Measurements from ENCODE around the gene PLCB2. TPM values are rescaled to one million over a fixed set of nuclear protein-coding genes. Genes with fewer than 3 reads are reported as not detected.

PLCB2 gene
- total RNA-seq, 1 experiment from 2014 or later = 7.4 TPM

DNA sequence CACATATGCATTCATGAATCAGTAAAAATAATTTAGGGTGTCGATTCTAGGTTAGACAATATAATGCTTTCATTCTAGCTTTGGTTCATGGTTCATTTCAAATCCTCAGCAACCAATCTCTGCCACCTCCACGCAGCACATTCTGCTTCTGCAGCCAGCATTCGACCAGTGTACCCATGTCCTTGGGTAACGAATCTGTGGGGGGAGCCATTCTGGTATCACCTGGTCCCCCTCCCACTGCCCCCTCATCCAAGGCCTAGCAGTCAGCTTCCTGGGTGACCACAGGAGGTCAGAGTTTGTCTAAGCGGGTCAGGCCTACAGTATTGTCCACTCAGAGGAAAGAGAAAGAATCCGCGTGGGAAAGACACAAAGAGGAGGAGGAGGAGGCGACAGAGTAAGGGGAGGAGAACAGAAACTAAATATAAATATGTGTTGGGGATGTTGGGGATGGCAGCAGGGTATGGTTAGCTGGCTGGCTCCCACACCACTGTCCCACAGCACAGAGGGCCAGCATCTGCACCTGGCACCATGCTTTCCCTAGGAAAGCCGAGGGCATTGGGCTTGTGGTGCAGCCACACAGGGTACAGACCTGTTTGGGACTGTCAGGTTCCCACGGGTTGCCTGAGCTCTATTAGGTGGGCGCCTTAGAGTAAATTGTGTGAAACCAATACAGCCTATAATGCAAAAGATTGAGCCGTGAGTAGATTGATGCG lies 56.8 kb downstream of the PLCB2 start:
- Histone ChIP-seq H3K79me1 (ENCODE audit: insufficient read depth, low read depth, low read length, poor library complexity, severe bottlenecking) (no peaks in the 10 kb centered on the region), H3K79me2 (ENCODE audit: insufficient read depth, low read length) (no peaks in the 10 kb centered on the region), H2BK12ac (ENCODE audit: insufficient read length, low read depth, low read length) (no peak overlapping the region), H2AK5ac (ENCODE audit: insufficient read length, low read length) (no peak overlapping the region), H3K23me2 (ENCODE audit: insufficient read length, low read depth, low read length, poor library complexity, severe bottlenecking) (peaks cover 9% of the 10 kb centered on the region), H3K9ac (ENCODE audit: extremely low read depth, insufficient read length, low read length) (no peak overlapping the region), H2BK20ac (ENCODE audit: low read depth, low read length, poor library complexity, severe bottlenecking) (no peak overlapping the region), H3K27me3 (ENCODE audit: insufficient read depth, low read length) (peaks cover 16% of the 10 kb centered on the region; the same call in 1 of the 2 replicates), H3K23ac (ENCODE audit: insufficient read length, low read depth, low read length) (no peak overlapping the region), H3K4me1 (ENCODE audit: insufficient read depth, low read length) (no peaks in the 10 kb centered on the region), H3K14ac (ENCODE audit: insufficient read depth, low read length) (no peak overlapping the region), H4K5ac (ENCODE audit: insufficient read length, low read depth, low read length) (no peak overlapping the region), H4K8ac (replicated peaks; ENCODE audit: insufficient read length, low read depth, low read length) (no peak overlapping the region), H3K56ac (ENCODE audit: insufficient read length, low read depth, low read length) (no peak overlapping the region), H2AFZ (ENCODE audit: low read length) (no peak overlapping the region), H4K91ac (ENCODE audit: insufficient read length, low read depth, low read length) (no peak overlapping the region), H3K27ac (ENCODE audit: insufficient read length, low read depth, low read length) (no peak overlapping the region), H2BK120ac (ENCODE audit: low read depth, low read length, poor library complexity, severe bottlenecking) (no peak overlapping the region), H2BK5ac (ENCODE audit: insufficient read length, low read length) (no peak overlapping the region), H3K4me2 (ENCODE audit: insufficient read depth, insufficient read length, low read length) (no peak overlapping the region), H3T11ph (ENCODE audit: low read length) (no peak overlapping the region), H3K18ac (ENCODE audit: insufficient read length, low read depth, low read length) (no peak overlapping the region), H2BK15ac (ENCODE audit: low read depth, low read length) (no peak overlapping the region), H3K4ac (ENCODE audit: low read depth, low read length) (no peak overlapping the region), H3K9me3 (ENCODE audit: control insufficient read depth, low read depth, low read length) (no peaks in the 10 kb centered on the region), H4K20me1 (ENCODE audit: control insufficient read depth, insufficient read depth, insufficient read length) (no peaks in the 10 kb centered on the region)
- Mint-ChIP-seq H3K4me3 (no peak overlapping the region), H3K36me3 (ENCODE audit: insufficient read depth in 1 of 3, low read depth in 3 of 3) (peaks cover 0 to 3% (median 0%) of the 10 kb centered on the region in 3 experiments; a peak in 1 of 7 replicates), H3K9me3 (no peaks in the 10 kb centered on the region; a peak in 1 of 5 replicates), H3K27ac (no peak overlapping the region), H3K27me3 (ENCODE audit: low read depth) (peaks cover 48% of the 10 kb centered on the region), H3K4me1 (peaks cover 12 to 20% of the 10 kb centered on the region in 2 experiments)
- WGBS (ENCODE audit: extremely low coverage, insufficient read length, low lambda C conversion rate) = no CpG with 5 or more reads among the region's 13 CpGs
- no peak for TF ChIP-seq CTCF (conservative IDR thresholded peaks at IDR 0.05)
- DNase-seq = no peak

Data from H9 (cell line).